GM12891 (cell line): ENCODE measurements around the gene FAM124A.

Source experiments
- POLR2A ChIP-seq: IDR thresholded peaks from 2 replicates; pipeline ENCODE4 v1.6.1; 2011; ENCODE audit warnings: low read depth, low read length, control low read depth
- POLR2AphosphoS5 ChIP-seq: IDR thresholded peaks from 2 replicates; pipeline ENCODE4 v1.6.1; 2011; ENCODE audit warnings: low read depth, low read length, control low read depth
- POU2F2 ChIP-seq: IDR thresholded peaks from 2 replicates; pipeline ENCODE4 v1.6.1; 2011; ENCODE audit warnings: low read depth, mild to moderate bottlenecking, control low read depth, low read length, moderate library complexity
- SPI1 ChIP-seq: IDR thresholded peaks from 2 replicates; pipeline ENCODE4 v1.6.1; 2011; ENCODE audit warnings: low read depth, low read length, control low read depth
- TAF1 ChIP-seq: IDR thresholded peaks from 2 replicates; pipeline ENCODE4 v1.6.1; 2011; ENCODE audit warnings: low read depth, low read length, control low read depth

DNA sequence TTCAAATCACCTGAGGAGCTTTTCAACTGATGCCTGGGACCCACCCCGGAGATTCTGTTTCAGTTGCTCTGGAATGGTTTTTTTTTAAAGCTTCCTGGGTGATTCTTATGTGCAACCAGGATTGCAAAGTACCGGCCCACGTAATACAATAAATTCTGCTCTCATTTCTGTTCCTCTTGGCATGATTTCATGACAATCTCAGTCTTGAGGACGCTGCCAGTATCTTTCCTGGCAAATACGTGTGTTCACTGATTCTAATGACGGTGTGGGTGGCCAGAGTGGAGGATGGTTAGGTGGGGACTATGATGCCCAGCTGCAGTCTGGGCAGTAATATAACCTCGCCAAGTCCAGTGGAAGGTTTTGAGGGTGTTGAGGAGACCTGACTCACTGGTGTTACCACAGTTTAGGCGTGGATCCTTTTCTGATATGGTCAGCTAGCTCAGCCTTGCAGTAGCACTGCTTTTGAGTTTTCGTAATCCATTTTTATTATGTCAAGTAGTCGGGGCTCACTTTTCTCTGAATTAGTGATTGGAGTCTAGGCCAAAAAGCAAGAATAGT, 49.4 kb downstream of the FAM124A start:
- TF ChIP-seq POLR2A (no peak), POLR2AphosphoS5 (no peak), TAF1 (no peak), SPI1 (no peak), POU2F2 (no peak)
